HG02759 (cell line): ENCODE measurements around the gene FMNL2.
"Not testable (repeated sequence)": the region's sequence is repeated elsewhere in the genome, so short reads cannot be mapped to it uniquely, and the experiment has no call there.

Experiments used
- ATAC-seq: cut with Tn5 transposase; IDR thresholded peaks from one replicate; pipeline ENCODE4 v1.9.1; 2021; ENCODE audit warnings: mild to moderate bottlenecking, moderate library complexity; ENCODE audit not compliant: unreplicated experiment

The FMNL2 gene

GRCh38 chr2:152466980-152467676 lies 132.2 kb downstream of the FMNL2 start:
- peak; percentile 88 for ATAC-seq

GRCh38 chr2:152467677-152468410 lies 132.9 kb downstream of the FMNL2 start:
- ATAC-seq = no peak

DNA sequence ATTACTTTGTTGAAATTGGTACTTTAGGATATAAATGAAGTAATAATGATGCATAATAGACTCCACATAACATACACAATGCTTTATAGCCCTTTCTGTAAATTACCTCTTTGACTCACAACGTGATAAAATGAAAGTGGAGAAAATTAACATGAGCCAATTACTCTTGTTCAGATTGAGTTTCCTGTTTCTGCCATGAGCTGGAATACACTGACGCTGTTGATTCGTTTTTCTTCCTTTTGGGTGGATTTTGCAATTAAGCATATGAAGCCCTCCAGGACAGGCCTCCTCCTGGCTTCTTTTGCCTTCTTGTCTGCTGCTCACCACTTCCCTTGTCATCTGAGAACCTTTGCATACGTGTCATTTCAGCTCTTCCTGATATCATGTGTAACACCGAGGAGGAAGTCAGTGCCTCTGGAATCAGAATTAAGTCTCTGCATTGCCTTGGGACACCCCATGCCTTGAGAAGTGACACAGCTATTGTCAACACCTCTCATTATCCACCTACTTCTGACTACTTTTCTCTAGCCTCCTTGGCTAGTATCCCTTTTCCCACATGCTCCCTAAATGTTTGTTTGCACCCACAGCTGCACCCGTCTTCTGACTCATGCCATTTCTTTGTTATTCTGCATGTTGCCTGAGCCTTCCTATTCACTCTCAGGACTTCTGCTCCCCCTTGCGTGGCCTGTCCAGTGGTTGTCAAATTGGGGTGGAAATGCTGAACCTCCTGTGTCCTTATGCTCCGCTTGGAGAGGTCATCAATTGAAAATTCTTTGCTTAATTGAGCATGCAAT lies 134.1 kb downstream of the FMNL2 start:
- ATAC-seq = no peak

GRCh38 chr2:152470861-152471854 lies 136.2 kb downstream of the FMNL2 start:
- ATAC-seq = no peak

DNA sequence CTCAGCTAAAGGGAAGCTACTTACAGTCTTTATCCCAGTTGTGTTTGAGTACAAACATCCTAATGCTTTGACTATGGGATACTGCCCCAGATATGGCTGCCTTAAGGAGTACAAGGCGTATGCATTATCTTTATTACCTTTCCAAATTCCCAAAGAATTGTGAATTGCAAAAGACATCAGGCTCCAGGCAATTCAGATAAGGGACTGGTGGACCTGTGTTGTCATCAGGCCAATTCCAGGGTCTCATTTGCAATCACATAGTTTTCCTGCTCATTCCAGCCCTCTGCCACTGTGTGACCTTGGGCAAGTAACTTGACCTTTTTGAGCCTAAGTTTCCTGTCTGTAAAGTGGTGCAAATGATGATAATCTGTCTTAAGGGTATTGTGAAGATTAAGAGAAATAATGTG lies 137.5 kb downstream of the FMNL2 start:
- ATAC-seq = no peak

GRCh38 chr2:152473151-152473857 lies 138.3 kb downstream of the FMNL2 start:
- no peak for ATAC-seq

DNA sequence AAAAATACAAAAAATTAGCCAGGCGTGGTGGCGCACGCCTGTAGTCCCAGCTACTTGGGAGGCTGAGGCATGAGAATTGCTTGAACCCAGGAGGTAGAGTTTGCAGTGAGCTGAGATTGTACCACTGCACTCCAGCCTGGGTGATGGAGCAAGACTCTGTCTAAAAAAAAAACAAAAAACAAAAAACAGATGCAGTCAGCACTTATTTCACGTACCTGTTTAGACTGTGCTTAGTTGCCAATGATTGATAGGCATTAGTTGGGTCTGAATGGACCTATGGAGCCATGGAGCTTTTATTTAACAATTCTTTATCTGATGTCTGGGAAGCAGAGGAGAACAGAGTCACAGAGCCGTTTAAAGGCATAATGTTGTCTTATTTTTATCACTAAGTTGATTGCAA lies 139.5 kb downstream of the FMNL2 start:
- not testable (repeated sequence) for ATAC-seq

DNA sequence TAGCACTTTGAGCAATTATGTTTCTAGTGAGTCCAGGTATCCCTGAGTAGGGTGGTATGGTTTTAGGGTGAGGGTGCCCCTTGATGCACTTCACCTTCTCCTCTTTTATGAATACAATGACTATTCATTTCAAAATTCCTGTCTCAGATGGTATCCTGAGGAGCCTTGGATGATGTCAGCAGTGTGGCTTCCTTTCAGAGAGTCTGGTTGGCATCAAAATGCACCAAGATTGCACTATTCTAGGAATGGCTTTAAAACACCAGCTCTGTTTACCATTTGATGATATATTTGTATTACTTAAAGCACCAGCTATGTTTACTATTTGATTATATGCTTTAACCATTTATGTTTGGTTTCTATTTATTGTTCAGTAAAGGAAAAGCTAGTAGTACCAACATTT lies 141.0 kb downstream of the FMNL2 start:
- no peak for ATAC-seq

GRCh38 chr2:152477347-152478092 lies 142.5 kb downstream of the FMNL2 start:
- ATAC-seq = no peak

- no peak for ATAC-seq
Measured at GRCh38 chr2:152479282-152479681, 144.3 kb downstream of the FMNL2 start.

- ATAC-seq = no peak
Measured at GRCh38 chr2:152480821-152481399, 145.9 kb downstream of the FMNL2 start.

GRCh38 chr2:152481881-152482583 lies 147.1 kb downstream of the FMNL2 start:
- ATAC-seq = no peak

DNA sequence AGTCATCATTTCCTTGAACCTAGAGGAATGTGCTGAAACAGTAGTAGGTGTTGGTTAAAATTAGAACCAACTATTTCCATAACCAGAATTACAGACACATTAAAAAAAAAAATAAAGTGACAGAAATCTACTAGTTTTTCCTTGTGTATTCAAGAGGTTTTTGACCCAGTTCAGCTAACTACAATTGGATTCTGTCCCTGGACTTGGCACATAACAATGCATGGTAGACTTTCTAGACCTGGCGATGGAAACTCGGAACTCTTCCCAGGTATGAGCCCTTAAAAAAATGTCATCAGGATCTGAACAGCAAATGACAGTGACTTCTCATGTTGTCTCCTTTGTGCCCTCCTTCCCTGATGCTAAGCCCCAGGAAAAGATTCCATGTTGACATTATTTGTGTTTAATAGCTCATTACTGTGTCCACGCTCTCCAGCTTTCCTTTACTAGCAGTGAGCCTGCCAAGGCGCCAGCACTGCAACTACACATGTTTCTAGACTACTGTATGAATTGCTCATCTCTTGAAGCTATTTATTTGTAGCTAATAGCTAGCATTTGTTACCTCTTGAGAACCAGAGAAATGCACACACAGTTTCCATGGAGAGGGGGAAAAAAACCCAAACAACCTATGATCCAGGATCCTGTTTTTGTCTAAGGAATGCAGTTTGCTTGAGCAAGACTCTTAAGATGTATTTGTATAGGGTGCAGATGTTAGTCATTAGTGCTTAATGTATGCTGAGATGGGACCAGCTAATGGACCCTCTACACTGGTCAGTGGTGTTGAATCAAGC lies 148.5 kb downstream of the FMNL2 start:
- ATAC-seq = no peak

DNA sequence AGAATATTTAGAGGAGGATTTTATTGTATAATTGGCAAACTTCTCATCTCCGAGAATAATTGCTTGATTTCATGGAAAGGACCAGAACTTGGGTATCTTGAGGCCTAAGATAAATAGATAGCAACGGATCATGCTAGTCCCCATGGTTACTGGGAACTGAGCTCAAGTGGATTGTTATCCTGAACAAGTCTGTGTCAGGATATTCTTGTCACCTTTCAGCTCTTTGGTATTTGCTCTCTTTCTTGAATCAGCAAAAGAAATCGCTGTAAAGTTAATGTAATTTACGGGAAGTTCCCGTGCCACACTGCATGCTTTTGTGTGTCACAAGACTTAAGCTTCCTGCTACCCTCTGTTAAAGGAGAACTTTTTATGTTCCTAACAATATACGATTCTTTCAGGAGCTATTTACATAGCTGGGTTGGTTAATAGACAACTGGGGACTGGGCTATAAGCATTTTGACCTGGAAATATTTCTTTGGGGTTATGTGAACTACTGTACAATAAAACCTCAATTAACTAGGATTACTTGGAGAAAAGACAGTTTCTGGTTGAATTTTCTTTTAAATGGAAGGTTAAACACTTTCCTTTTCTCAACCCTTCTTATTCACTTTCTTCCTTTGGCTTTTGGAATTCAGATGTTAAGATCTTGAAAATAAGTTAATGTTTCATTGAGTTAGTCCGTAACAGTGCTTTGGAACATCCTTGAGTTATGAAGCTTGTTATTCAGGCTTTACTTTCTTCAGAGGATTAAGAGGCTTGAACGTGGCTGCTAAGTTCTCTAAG lies 151.2 kb downstream of the FMNL2 start:
- ATAC-seq = no peak

GRCh38 chr2:152486737-152487400 lies 151.9 kb downstream of the FMNL2 start:
- no peak for ATAC-seq

DNA sequence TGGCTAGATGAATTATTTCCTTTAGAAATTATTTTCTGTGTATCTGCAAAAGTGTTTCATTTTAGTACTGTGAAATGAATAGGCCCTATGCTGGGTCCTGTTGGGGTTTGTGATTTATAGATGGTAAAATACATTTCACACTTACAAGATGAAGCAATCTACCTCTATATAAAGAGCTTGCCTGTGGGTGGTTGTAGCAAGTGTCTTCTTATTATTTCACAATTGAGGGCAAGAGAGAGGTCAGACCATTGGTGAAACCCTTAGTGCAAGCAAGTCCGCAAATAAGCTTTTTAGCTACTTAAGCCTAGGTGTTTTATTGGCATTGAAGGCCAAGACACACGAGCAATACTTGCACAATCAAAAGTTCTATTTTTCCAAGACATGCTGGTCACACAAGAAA lies 153.1 kb downstream of the FMNL2 start:
- ATAC-seq = no peak
